BJ (cell line): ENCODE measurements around the gene COL23A1. TPM values are rescaled to one million over a fixed set of nuclear protein-coding genes. Genes with fewer than 3 reads are reported as not detected.

Experiments used
- CTCF ChIA-PET: fragments of 350-600 bp; formaldehyde crosslinking; extraction: SDS; loops from one replicate; lab custom pipeline; 2021; ENCODE audit warnings: antibody characterized with exemption, inconsistent platforms; lab: Yijun Ruan, JAX
- POLR2A ChIA-PET: fragments of 300-600 bp; sonication (Branson Sonifier 250); formaldehyde crosslinking; extraction: SDS; loops from one replicate; lab custom pipeline; 2021; ENCODE audit warnings: antibody characterized with exemption; lab: Charles Lee
- DNase-seq: peaks from one replicate; pipeline ENCODE4 v3.0.0-alpha.2; 2011; ENCODE audit warnings: low read depth
- H3K27me3 ChIP-seq: 2 replicates; pipeline ENCODE4 v1.6.0; 2011; ENCODE audit warnings: low read length; ENCODE audit not compliant: control insufficient read depth, insufficient read depth
- H3K36me3 ChIP-seq: 2 replicates; pipeline ENCODE4 v1.5.1; 2011; ENCODE audit warnings: low read length; ENCODE audit not compliant: control insufficient read depth, insufficient read depth
- H3K4me3 ChIP-seq: 2 replicates; pipeline ENCODE4 v1.5.1; 2011; ENCODE audit warnings: low read depth, mild to moderate bottlenecking, control low read depth, low read length
- CTCF ChIP-seq: IDR thresholded peaks from 2 replicates; pipeline ENCODE4 v1.5.1; 2011; ENCODE audit warnings: low read depth, mild to moderate bottlenecking, control low read depth, inconsistent platforms, low read length, moderate library complexity; ENCODE audit not compliant: insufficient read depth
- polyA plus RNA-seq: library from polyadenylated mRNA; depleted of rRNA; stranded (reverse); fragments of >200 nt; gene quantifications from 2 replicates; pipeline ENCODE4 v1.2.3, GENCODE V29; 2011

The COL23A1 gene
- polyA plus RNA-seq, 1 experiment, result not detected

- ChIA-PET POLR2A (interaction anchor here (0.6 kb wide), 1 partner anchor 336 kb away, joined by 3 read pairs; no protein-coding TSS in a partner anchor), CTCF (interaction anchor here (1.2 to 3.0 kb wide), 5 partner anchors 12 to 317 kb away, joined by 3 to 9 read pairs (median 5); no protein-coding TSS in a partner anchor)
- no peak overlapping the region for H3K4me3 ChIP-seq
- DNase-seq, result no peak
- TF ChIP-seq CTCF, result peak; percentile 37; the same call in 1 of the 2 replicates
- no peaks in the 10 kb centered on the region for H3K27me3 ChIP-seq
- no peaks in the 10 kb centered on the region for H3K36me3 ChIP-seq
Observed at GRCh38 chr5:178551059-178551458, 39.1 kb downstream of the COL23A1 start.

DNA sequence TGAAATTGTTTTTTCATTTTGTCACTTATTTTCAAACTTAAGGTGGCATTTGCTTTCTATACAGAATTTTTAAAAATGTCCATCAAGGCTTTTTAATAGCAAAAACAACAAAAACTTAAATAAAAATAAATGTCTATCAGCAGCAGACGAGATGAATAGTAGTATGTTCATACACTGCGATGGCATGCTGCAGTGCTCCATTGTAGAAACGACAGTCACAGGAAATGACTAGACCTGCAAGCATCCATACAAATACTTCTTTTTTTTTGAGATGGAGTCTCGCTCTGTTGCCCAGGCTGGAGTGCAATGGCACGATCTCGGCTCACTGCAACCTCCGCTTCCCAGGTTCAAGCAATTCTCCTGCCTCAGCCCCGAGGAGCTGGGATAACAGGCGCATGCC lies 41.4 kb downstream of the COL23A1 start:
- POLR2A ChIA-PET, result no interaction called here
- Histone ChIP-seq H3K36me3 (no peaks in the 10 kb centered on the region), H3K4me3 (no peak overlapping the region), H3K27me3 (no peaks in the 10 kb centered on the region)
- DNase-seq, result no peak
- CTCF ChIA-PET, result no interaction called here
- no peak for TF ChIP-seq CTCF

DNA sequence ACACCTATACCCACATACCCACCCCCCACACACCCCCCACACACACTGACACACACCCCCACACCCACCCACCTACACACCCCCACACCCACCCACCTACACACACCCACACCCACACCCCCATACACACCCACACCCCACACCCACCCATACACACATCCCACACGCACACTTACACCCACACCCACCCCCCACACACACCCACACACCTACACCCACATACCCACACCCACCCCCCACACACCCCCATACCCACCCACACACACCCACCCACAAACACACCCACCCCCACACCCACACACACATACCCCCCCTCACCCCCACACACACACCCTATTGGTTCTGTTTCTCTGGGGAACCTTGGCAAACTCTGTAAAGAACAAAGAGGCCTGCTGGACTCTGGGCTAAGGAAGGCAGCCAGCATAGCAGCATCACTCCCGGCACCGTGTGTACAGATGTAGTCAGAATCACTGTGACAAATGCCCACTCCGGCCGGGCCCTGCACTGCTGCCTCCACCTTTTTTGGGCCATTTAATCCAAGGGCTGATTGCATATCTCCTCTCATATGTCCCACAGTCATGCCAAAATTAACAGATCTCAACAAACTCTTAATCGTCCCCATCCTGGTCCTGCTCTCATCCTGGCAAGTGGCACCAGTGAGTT lies 42.3 kb downstream of the COL23A1 start:
- ChIA-PET CTCF (no interaction called here), POLR2A (no interaction called here)
- Histone ChIP-seq H3K27me3 (no peaks in the 10 kb centered on the region), H3K4me3 (no peak overlapping the region), H3K36me3 (no peaks in the 10 kb centered on the region)
- TF ChIP-seq CTCF, result no peak
- DNase-seq, result no peak

GRCh38 chr5:178547052-178547666 lies 43.0 kb downstream of the COL23A1 start:
- H3K27me3 ChIP-seq, result no peaks in the 10 kb centered on the region
- POLR2A ChIA-PET, result no interaction called here
- no peaks in the 10 kb centered on the region for H3K36me3 ChIP-seq
- no peak for DNase-seq
- CTCF ChIA-PET, result no interaction called here
- TF ChIP-seq CTCF, result no peak
- no peak overlapping the region for H3K4me3 ChIP-seq

DNA sequence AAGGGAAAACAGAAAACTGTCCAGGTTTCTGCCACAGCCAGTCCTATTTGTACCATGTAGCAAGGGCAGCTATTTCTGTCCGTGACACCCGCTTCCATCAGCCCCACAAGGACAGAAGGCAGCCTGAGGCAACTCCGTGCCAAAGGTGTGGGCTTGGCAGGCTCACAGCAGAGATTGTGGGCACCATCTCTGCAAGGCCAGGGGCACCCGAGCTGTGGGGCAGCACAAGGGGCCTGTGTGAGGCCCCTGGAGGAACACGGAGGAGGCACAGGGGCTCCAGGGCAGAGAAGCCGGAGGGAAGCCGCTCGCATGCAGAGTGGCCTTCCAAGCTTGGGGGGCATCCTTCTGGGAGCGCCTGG lies 43.5 kb downstream of the COL23A1 start:
- no peaks in the 10 kb centered on the region for H3K36me3 ChIP-seq
- TF ChIP-seq CTCF, result no peak
- no peak overlapping the region for H3K4me3 ChIP-seq
- ChIA-PET CTCF (no interaction called here), POLR2A (no interaction called here)
- no peak for DNase-seq
- H3K27me3 ChIP-seq, result no peaks in the 10 kb centered on the region
